Measurements from ENCODE around the gene EYS. TPM values are rescaled to one million over a fixed set of nuclear protein-coding genes. Genes with fewer than 3 reads are reported as not detected.
"Not testable (repeated sequence)": the region's sequence is repeated elsewhere in the genome, so short reads cannot be mapped to it uniquely, and the experiment has no call there.

EYS gene
- total RNA-seq, 1 experiment from 2014 or later = 1.5 TPM

- no peak overlapping the region for H3K27ac Mint-ChIP-seq (ENCODE audit: low read depth, unreplicated experiment)
- DNase-seq (ENCODE audit: unreplicated experiment) = no peak
- H3K27me3 Mint-ChIP-seq (ENCODE audit: insufficient read depth, unreplicated experiment) = no peaks in the 10 kb centered on the region
- intact Hi-C loops (cut with micrococcal nuclease) = no loop called here
- no TSS peak for BruUV-seq (replicated peaks)
- no peaks in the 10 kb centered on the region for H3K36me3 Mint-ChIP-seq (ENCODE audit: insufficient read depth, unreplicated experiment)
- H3K4me1 Mint-ChIP-seq (ENCODE audit: insufficient read depth, unreplicated experiment) = no peaks in the 10 kb centered on the region
- TF ChIP-seq, protein P1, sequence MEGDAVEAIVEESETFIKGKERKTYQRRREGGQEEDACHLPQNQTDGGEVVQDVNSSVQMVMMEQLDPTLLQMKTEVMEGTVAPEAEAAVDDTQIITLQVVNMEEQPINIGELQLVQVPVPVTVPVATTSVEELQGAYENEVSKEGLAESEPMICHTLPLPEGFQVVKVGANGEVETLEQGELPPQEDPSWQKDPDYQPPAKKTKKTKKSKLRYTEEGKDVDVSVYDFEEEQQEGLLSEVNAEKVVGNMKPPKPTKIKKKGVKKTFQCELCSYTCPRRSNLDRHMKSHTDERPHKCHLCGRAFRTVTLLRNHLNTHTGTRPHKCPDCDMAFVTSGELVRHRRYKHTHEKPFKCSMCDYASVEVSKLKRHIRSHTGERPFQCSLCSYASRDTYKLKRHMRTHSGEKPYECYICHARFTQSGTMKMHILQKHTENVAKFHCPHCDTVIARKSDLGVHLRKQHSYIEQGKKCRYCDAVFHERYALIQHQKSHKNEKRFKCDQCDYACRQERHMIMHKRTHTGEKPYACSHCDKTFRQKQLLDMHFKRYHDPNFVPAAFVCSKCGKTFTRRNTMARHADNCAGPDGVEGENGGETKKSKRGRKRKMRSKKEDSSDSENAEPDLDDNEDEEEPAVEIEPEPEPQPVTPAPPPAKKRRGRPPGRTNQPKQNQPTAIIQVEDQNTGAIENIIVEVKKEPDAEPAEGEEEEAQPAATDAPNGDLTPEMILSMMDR (IDR thresholded peaks at IDR 0.05; ENCODE audit: unreplicated experiment) = no peak
- POLR2A ChIA-PET = interaction anchor here (1.1 kb wide), 1 partner anchor 22 kb away, joined by 3 read pairs; no protein-coding TSS in a partner anchor
- CTCF ChIA-PET = interaction anchor here (0.6 kb wide), 1 partner anchor 175 kb away, joined by 3 read pairs; no protein-coding TSS in a partner anchor
- peaks cover 15% of the 10 kb centered on the region for H3K9me3 Mint-ChIP-seq (ENCODE audit: unreplicated experiment)
- H3K4me3 Mint-ChIP-seq (ENCODE audit: unreplicated experiment) = no peak overlapping the region
These were observed 1850.8 kb downstream of the EYS start for GRCh38 chr6:63856271-63856670.

GRCh38 chr6:63844287-63844686, 1862.7 kb downstream of the EYS start:
- H3K9me3 Mint-ChIP-seq (ENCODE audit: unreplicated experiment) = no peaks in the 10 kb centered on the region
- ChIA-PET POLR2A (no interaction called here), CTCF (no interaction called here)
- no peak overlapping the region for H3K4me3 Mint-ChIP-seq (ENCODE audit: unreplicated experiment)
- no TSS peak for BruUV-seq (replicated peaks)
- no peaks in the 10 kb centered on the region for H3K27me3 Mint-ChIP-seq (ENCODE audit: insufficient read depth, unreplicated experiment)
- intact Hi-C loops (cut with micrococcal nuclease) = no loop called here
- H3K4me1 Mint-ChIP-seq (ENCODE audit: insufficient read depth, unreplicated experiment) = no peaks in the 10 kb centered on the region
- H3K27ac Mint-ChIP-seq (ENCODE audit: low read depth, unreplicated experiment) = no peak overlapping the region
- DNase-seq (ENCODE audit: unreplicated experiment) = no peak
- TF ChIP-seq, protein P1 (IDR thresholded peaks at IDR 0.05; ENCODE audit: unreplicated experiment) = no peak
- no peaks in the 10 kb centered on the region for H3K36me3 Mint-ChIP-seq (ENCODE audit: insufficient read depth, unreplicated experiment)

DNA sequence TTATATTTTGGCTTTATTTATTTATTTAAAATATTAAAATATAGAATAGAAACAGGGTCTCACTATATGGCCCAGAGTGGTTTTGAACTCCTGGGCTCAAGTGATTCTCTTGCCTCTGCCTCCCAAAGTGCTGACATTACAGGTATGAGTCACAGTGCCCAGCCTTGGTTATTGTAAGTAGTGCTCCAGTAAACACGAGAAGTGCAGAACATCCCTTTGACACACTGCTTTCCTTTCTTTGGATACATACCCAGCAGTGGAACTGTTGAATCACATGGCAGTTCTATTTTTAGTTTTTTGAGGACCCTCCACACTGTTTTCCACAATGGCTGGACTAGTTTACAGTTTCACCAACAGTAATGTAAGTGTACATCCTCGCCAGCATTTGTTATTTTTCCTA, 1867.5 kb downstream of the EYS start:
- H3K9me3 Mint-ChIP-seq (ENCODE audit: unreplicated experiment) = no peaks in the 10 kb centered on the region
- TF ChIP-seq, protein P1 (IDR thresholded peaks at IDR 0.05; ENCODE audit: unreplicated experiment) = no peak
- intact Hi-C loops (cut with micrococcal nuclease) = no loop called here
- no TSS peak for BruUV-seq (replicated peaks)
- H3K4me3 Mint-ChIP-seq (ENCODE audit: unreplicated experiment) = no peak overlapping the region
- no peaks in the 10 kb centered on the region for H3K36me3 Mint-ChIP-seq (ENCODE audit: insufficient read depth, unreplicated experiment)
- peak; percentile 5 for DNase-seq (ENCODE audit: unreplicated experiment)
- POLR2A ChIA-PET = no interaction called here
- CTCF ChIA-PET = interaction anchor here (0.7 kb wide), 1 partner anchor 14 kb away, joined by 5 read pairs; no protein-coding TSS in a partner anchor
- no peak overlapping the region for H3K27ac Mint-ChIP-seq (ENCODE audit: low read depth, unreplicated experiment)
- H3K27me3 Mint-ChIP-seq (ENCODE audit: insufficient read depth, unreplicated experiment) = no peaks in the 10 kb centered on the region
- no peaks in the 10 kb centered on the region for H3K4me1 Mint-ChIP-seq (ENCODE audit: insufficient read depth, unreplicated experiment)

DNA sequence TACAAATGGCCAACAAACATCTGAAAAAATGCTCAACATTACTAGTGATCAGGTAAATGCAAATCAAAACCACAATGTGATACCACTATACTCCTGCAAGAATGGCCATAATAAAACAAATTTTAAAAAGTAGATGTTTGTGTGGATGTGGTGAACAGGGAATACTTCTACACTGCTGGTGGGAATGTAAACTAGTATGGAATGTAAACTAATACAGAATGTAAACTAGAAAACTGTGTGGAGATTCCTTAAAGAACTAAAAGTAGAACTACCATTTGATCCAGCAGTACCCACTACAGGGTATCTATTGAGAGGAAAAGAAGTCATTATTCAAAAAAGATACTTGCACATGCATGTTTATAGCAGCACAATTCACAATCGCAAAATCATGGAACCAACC, 1878.3 kb downstream of the EYS start:
- peaks cover 55% of the 10 kb centered on the region for H3K9me3 Mint-ChIP-seq (ENCODE audit: unreplicated experiment)
- H3K27ac Mint-ChIP-seq (ENCODE audit: low read depth, unreplicated experiment); intact Hi-C loops (cut with micrococcal nuclease); H3K4me3 Mint-ChIP-seq (ENCODE audit: unreplicated experiment); CTCF ChIA-PET; H3K4me1 Mint-ChIP-seq (ENCODE audit: insufficient read depth, unreplicated experiment); BruUV-seq (replicated peaks); H3K27me3 Mint-ChIP-seq (ENCODE audit: insufficient read depth, unreplicated experiment); DNase-seq (ENCODE audit: unreplicated experiment); H3K36me3 Mint-ChIP-seq (ENCODE audit: insufficient read depth, unreplicated experiment): not testable (repeated sequence)
- POLR2A ChIA-PET = interaction anchor here (0.7 kb wide), 1 partner anchor 988 kb away, joined by 3 read pairs; no protein-coding TSS in a partner anchor

DNA sequence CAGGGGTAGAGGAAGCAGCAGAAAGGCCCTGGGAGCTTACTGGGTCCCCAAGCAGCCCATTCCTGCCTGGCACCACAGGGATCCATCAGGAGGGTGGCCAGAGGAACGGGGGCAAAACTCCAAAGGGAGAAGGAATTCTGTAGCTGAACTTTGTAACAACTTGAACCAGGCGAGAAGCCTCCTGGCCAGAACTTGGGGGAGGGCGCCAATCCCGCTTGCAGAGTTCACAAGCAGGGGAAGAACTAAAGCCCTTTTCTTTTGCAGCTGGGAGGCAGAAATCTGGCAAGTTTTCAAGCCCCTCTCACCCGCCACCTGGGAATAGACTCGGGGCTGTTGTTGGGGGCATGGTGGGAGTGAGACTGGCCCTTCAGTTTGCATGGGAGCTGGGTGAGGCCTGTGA, 1882.3 kb downstream of the EYS start:
- Mint-ChIP-seq H3K27ac (ENCODE audit: low read depth, unreplicated experiment) (no peak overlapping the region), H3K36me3 (ENCODE audit: insufficient read depth, unreplicated experiment) (peaks cover 8% of the 10 kb centered on the region), H3K4me3 (ENCODE audit: unreplicated experiment) (no peak overlapping the region), H3K4me1 (ENCODE audit: insufficient read depth, unreplicated experiment) (peaks cover 7% of the 10 kb centered on the region), H3K27me3 (ENCODE audit: insufficient read depth, unreplicated experiment) (no peaks in the 10 kb centered on the region), H3K9me3 (ENCODE audit: unreplicated experiment) (peaks cover 25% of the 10 kb centered on the region)
- POLR2A ChIA-PET = no interaction called here
- TF ChIP-seq, protein P1 (IDR thresholded peaks at IDR 0.05; ENCODE audit: unreplicated experiment) = no peak
- BruUV-seq (replicated peaks) = no TSS peak
- DNase-seq (ENCODE audit: unreplicated experiment) = no peak
- intact Hi-C loops (cut with micrococcal nuclease) = no loop called here
- CTCF ChIA-PET = interaction anchor here (1.6 kb wide), 1 partner anchor 227 kb away, joined by 5 read pairs; no protein-coding TSS in a partner anchor

Data from MCF 10A (cell line).